CD4-positive, alpha-beta T cell treated with Interleukin-2 at 100 ng/mL for 4 hours (primary cell): ENCODE measurements around the gene ZNF274.
"Not testable (repeated sequence)": the region's sequence is repeated elsewhere in the genome, so short reads cannot be mapped to it uniquely, and the experiment has no call there.

Source experiments
- DNase-seq: peaks from one replicate; pipeline ENCODE4 v3.0.0-alpha.2; 2020; ENCODE audit warnings: low spot score

The ZNF274 gene

DNA sequence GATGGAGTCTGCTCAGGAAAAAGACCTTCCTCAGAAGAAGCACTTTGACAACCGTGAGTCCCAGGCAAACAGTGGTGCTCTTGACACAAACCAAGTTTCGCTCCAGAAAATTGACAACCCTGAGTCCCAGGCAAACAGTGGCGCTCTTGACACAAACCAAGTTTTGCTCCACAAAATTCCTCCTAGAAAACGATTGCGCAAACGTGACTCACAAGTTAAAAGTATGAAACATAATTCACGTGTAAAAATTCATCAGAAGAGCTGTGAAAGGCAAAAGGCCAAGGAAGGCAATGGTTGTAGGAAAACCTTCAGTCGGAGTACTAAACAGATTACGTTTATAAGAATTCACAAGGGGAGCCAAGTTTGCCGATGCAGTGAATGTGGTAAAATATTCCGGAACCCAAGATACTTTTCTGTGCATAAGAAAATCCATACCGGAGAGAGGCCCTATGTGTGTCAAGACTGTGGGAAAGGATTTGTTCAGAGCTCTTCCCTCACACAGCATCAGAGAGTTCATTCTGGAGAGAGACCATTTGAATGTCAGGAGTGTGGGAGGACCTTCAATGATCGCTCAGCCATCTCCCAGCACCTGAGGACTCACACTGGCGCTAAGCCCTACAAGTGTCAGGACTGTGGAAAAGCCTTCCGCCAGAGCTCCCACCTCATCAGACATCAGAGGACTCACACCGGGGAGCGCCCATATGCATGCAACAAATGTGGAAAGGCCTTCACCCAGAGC lies 29.6 kb downstream of the ZNF274 start:
- DNase-seq, result no peak

DNA sequence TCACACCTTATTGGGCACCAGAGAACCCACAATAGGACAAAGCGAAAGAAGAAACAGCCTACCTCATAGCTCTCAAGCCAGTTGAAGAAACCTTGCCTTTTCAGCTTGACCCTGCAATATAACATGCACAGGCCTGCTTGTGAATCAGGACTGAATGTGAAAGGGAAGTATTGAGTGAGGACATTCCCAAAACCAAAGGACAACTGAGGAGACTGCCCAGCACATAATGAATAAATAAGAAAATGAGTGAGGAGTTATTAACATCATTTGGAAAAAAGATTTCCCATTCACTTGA lies 30.2 kb downstream of the ZNF274 start:
- DNase-seq, result no peak

DNA sequence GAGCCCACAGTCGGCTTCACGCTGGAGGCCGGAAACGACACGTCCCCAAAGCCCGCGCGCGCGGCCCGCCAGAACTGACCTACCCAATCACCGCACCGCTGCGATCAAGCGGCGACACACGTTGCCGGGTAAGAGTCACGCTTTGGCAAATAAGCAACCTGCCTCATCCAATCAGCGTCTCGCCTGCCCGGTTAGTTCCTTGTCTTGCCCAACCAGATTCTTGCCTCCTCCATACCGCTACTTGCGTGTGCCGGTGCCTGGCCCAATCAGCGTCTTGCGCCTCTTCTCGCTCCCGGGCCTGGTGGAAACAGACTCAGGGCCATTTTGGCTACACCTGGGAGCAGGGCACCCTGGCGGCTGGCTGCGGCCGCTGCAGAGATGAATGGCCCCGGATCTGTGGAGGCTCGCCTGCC lies 34.2 kb downstream of the ZNF274 start:
- DNase-seq, result no peak

DNA sequence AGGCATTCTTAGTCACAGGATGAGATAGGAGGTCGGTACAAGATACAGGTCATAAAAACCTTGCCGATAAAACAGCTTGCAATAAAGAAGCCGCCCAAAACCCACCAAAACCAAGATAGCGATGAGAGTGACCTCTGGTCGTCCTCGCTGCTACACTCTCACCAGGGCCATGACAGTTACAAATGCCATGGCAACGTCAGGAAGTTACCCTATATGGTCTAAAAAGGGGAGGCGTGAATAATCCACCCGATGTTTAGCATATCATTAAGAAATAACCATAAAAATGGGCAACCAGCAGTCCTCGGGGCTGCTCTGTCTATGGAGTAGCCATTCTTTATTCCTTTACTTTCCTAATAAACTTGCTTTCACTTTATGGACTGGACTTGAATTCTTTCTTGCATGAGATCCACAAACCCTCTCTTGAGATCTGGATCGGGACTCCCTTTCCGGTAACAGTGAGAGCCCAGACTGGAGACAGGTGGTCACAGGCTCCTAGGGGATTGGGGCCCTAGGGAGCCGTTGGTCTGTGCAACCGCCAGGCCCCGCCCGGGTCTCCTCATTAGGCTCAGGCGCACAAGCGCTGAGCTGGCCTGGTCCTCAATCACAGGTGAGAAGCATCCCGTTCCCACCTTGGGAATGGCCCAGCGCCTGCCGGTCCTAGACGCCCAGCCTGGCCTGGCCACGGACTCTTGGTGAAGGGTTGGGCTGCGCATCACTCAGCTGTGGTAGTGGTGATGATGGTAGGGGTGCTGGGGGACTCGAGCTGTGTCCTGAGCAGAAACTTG lies 34.9 kb downstream of the ZNF274 start:
- DNase-seq, result no peak

DNA sequence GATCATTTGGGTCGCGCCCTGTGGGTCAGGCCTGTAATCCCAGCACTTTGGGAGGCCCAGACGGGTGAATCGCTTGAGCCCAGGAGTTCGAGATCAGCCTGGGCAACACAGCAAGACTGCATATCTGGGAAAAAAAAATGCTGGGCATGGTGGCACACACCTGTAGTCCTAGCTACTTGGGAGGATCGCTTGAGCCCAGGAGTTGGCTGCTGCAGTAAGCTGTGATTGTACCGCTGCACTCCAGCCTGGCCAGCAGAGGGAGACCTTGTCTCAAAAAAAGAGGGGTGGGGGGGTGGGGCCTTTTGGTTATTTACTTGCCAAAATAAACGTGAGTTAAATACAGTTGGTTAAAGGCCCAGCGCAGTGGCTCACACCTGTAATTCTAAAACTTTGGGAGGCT lies 36.0 kb downstream of the ZNF274 start:
- peak; percentile 48 for DNase-seq

DNA sequence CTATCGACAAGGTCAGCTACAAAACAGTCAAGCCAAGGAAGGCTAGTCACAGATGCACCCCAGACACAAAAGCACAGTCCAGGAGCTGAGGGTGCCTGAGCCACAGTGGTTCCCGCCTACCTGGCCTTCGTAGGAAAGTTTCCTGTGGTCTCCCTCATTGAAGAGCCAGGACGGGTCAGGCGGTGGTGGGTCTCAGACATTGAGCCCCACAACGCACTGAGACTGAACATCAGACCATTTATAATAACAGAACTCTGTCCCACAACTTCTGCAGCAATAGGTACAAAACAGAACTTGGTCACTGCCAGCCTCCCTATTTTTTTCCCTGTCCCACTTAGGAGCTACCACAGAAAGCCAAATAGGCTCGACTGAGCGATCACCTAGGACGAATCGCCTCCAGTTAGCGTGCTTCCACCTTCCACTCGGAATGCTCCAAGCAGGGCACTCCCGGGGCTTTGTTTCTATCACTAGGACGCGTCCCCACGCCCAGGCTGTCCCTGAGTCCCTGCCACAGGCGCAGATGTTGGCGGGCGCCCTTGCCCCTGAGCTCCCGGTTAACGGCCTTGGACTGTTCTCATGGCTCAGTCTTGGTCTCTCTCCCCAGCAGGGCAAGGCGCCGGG lies 45.2 kb downstream of the ZNF274 start:
- no peak for DNase-seq

DNA sequence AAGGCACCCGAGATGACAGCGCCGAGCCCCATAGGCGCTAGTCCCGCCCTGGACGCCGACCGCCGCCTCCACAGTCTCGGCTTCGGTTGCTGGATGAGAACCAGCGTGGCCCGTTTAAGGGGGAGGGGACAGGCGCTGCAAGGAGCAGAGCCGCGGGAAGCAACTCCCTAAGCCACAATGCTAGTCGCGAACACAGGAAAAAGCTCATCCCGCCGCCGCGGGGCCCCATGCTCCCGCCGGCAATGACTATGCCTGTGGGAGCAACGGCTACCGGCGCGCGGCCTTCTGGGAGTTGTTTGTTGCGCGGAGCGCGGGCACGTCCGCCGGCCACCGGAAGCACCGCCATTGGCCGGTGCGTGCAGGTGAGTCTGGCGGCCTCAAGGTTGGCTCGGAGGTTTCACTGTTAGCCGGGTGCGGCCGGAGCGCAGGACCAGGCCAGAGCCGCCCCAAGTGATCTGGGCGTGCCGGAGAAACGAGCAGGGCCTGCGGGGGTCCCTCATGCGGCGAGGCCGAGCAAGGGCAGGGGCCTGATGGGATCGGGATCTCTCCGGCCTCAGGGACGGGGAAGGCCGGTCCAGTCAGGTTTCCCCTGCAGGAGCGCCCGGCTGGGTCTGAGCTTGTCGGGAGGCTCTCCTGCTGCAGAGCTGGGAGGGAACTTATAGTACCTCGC lies 45.9 kb downstream of the ZNF274 start, which contains the start of gene ZNF544:
ZNF544 (plus strand) TSS at position 330 of the 670 bp plus-strand sequence. CDS start 15,110 bp downstream, outside the sequence.
- DNase-seq, result peak; percentile 53

DNA sequence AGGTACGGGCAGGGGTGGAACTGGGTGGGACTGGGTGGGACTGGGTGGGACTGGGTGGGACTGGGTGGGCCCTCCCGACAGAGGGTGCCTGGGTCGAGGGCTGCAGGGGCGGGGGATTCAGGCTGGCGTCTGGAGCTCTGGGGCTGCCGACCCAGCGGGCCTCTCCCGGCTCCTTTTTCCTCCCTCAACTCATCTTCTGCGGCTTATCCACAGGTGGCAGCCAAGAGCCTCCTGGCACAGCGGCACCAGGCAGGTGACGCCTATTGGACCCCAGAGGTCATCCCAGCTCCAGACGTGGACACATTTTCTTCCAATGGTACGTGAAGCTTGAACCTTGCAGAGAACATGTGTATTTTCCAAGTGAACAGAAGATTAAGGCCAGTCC lies 46.4 kb downstream of the ZNF274 start:
- DNase-seq, result peak; percentile 18

DNA sequence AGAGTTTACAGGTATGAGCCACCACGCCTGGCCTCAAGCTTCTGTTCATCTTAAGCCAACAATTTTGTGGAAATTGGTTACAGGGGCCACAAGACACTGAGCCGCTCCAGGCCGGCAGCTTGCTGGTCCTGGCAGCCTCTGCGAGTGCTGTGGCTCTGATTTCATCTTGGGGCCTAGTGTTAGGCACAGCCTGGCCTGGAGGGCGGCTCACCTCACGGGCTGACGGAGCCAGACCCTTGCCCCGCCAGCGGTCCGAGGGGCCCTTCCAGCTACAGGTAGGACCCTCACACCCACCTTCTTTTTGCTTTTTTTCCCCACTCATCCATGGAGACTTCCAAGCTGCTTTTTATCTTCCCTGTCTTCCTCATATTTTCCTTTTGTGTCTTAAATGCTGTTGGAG lies 54.5 kb downstream of the ZNF274 start:
- no peak for DNase-seq

DNA sequence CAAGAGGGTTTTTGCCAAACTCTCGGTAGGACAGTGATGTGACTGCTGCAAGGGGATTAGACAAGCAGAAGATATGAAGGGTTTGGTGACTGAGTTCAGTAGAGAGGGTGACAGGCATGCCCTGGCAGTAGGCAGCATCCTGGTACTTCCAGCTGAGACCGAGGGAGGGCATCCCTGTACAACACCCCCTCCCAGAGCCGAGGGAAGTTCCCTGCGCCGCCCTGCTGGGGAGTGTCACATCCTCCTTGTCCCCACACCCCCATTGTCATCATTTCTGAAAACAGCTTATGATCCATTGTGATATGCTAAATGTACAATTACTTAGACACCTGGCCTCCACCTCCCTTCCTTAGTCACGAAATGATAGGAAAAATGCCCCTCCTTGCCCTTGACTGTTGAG lies 60.5 kb downstream of the ZNF274 start:
- DNase-seq, result no peak

DNA sequence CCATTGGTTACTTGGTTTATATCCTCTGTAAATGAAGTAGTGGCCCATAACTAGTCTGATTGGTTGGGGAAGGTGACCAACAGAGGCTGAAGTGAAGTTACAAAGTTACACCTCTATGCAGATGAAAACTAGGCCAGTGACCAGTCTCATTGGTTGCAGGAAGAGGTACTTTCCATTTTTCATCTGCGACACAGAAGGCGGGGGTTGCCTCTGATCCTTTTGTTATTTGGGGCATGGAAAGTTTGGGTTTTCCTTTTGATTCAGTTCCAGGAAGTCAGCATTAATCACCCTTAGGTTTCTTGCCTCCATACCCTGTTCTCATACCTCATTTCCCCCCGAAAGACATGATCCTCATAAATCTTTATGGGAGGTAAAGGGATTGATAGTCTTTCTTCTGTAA lies 66.0 kb downstream of the ZNF274 start:
- no peak for DNase-seq

DNA sequence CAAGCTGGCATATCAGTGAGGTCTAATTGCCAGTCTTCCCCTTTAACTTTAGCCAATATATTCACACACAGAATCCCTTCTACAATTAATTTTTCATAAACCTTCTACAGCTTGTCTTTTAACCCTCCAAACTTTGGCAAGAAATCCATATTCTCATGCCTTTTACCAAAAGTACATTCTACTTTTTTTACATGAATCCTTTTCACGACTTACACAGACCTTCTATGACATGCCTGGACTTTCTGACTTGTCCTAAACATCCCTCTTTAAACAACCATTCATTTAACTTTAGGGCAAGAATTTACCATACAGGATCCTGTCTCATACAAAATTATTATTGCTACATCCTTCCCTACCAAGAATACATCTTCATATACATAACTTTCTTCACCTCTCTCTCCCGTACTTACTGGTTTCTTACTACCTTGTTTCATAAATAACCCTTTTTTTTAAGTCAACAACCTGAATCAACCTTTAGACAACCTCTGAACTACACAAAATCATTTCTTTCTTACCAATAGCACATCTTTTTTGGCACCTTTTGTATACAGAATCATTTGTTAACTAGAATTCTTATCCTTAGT lies 69.3 kb downstream of the ZNF274 start:
- no peak for DNase-seq

DNA sequence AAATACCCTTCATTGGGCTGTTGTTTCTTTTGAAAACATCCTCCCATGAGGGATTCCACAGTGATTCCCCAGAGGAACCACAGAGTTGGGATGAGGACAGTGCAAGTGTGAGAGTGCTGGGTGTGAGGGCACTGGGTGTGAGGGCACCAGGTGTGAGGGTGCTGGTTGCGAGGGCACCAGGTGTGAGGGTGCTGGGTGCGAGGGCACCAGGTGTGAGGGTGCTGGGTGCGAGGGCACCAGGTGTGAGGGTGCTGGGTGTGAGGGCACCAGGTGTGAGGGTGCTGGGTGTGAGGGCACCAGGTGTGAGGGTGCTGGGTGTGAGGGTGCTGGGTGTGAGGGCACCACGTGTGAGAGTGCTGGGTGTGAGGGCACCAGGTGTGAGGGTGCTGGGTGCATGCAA lies 75.4 kb downstream of the ZNF274 start:
- DNase-seq, result not testable (repeated sequence)

DNA sequence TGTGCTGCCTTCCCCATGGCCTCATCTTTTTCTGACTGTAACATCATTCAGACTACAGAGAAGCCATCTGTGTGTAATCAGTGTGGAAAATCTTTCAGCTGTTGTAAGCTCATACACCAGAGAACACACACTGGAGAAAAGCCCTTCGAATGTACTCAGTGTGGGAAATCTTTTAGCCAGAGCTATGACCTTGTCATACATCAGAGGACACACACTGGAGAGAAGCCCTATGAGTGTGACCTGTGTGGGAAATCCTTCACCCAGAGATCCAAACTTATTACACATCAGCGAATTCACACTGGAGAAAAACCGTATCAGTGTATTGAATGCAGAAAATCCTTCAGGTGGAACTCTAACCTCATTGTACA lies 78.7 kb downstream of the ZNF274 start:
- no peak for DNase-seq

DNA sequence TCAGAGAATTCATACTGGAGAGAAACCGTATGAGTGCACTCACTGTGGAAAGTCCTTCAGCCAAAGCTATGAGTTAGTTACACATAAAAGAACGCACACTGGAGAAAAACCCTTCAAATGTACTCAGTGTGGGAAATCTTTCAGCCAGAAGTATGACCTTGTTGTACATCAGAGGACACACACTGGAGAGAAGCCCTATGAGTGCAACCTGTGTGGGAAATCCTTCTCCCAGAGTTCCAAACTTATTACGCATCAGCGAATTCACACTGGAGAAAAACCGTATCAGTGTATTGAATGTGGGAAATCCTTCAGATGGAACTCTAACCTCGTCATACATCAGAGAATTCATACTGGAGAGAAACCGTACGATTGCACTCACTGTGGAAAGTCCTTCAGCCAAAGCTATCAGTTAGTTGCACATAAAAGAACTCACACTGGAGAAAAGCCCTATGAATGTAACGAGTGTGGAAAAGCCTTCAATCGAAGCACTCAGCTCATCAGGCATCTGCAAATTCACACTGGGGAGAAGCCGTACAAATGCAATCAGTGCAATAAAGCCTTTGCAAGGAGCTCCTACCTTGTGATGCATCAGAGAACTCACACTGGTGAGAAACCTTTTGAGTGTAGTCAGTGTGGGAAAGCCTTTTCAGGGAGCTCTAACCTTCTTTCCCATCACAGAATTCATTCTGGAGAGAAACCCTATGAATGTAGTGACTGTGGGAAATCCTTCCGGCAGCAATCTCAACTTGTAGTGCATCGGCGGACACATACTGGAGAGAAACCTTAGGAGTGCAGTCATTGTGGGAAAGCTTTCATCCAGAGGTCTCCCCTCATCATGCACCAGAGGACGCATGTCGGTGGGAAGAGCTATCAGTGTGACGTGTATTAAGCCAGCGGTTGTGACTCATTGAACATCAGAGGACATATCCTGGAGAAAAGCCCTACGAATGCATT lies 79.4 kb downstream of the ZNF274 start:
- DNase-seq, result no peak

DNA sequence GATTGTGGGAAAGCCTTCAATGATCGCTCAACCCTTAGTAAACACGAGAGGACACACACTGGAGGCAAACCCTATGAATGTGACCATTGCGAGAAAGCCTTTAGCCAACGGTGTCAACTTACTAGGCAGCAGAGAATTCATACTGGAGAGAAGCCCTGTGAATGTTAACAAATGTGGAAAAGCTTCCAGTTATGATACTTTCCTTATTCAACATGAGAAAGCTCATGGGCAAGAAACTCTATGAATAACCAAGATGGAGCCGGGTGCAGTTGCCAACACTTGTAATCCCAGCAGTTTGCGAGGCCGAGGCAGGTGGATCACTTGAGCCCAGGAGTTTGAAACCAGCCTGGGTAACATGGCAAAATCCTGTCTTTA lies 80.0 kb downstream of the ZNF274 start:
- no peak for DNase-seq
